Mucosa of stomach (tissue), 1 donor: ENCODE data around the gene CBX8.
A peak's percentile ranks its signal among the peaks of the same experiment; 100 is the strongest.

Experiments used
- H3K27me3 ChIP-seq: one replicate; pipeline ENCODE4 v1.7.0; 2013; ENCODE audit warnings: mild to moderate bottlenecking, low read length; ENCODE audit not compliant: control insufficient read depth, insufficient read depth
- H3K36me3 ChIP-seq: one replicate; pipeline ENCODE4 v1.7.0; 2013; ENCODE audit warnings: low read length; ENCODE audit not compliant: control insufficient read depth, insufficient read depth
- H3K4me1 ChIP-seq: one replicate; pipeline ENCODE4 v1.7.0; 2013; ENCODE audit warnings: mild to moderate bottlenecking, low read length; ENCODE audit not compliant: control insufficient read depth, insufficient read depth
- H3K4me3 ChIP-seq: one replicate; pipeline ENCODE4 v1.7.0; 2013; ENCODE audit warnings: low read length
- H3K9ac ChIP-seq: one replicate; pipeline ENCODE4 v1.7.0; 2013; ENCODE audit warnings: mild to moderate bottlenecking, low read length, moderate library complexity
- H3K9me3 ChIP-seq: one replicate; pipeline ENCODE4 v1.7.0; 2013; ENCODE audit warnings: mild to moderate bottlenecking, low read length, moderate library complexity; ENCODE audit not compliant: control insufficient read depth
- donor health status: Pancreatic carcinoma.

Gene CBX8

DNA sequence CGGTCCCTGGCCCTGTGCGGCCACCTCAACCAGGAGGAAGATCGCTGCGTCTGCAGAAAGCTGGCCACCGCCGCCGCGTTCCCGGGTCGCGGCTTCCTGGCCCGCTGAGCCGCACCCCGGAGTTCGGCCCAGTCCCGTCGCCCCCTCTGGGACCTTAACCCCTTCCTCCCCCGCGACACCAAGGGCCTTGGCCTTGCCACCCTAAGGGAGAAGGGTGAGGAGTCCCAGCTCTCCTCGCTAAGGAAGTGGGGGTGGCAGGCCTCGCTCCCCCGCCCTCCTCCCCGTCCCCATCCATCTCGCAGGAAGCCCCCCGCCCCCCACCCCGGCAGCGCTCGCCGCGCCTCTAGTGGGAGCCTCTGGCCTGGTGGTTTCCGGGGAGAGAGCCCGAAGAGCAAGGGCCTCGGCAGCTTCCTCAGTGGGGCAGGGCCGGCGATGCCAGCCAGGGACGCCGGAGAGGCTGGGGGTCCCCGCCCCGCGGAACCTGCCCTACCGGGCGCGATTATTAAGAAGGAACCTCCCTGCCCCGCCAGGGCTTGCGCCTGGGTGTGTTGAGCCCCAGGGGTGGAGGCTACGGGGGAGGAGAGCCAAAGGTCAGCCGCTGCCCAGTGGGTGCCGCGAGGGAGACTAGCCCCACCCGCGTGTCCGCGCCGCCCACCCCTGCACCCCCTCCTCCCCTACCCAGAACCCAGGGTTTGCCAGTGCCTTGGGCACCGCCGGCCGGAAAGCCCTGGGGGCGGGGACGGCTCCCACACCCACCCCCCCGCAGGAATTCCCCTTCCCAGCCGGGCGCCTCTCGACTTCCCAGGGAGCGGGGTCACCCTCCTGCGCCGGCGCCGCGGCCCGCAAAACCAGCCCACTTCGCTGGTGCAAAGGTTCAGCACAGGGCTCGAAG, 35.6 kb upstream of the CBX8 start:
- H3K4me3 ChIP-seq, result no peak overlapping the region
- peak overlapping the region; percentile 93 for H3K9ac ChIP-seq
- no peaks in the 10 kb centered on the region for H3K36me3 ChIP-seq
- no peaks in the 10 kb centered on the region for H3K9me3 ChIP-seq
- H3K27me3 ChIP-seq, result no peaks in the 10 kb centered on the region
- peaks cover 74% of the 10 kb centered on the region for H3K4me1 ChIP-seq

GRCh38 chr17:79831265-79832217, 34.7 kb upstream of the CBX8 start:
- H3K36me3 ChIP-seq, result no peaks in the 10 kb centered on the region
- H3K4me3 ChIP-seq, result peak overlapping the region; percentile 7
- no peaks in the 10 kb centered on the region for H3K9me3 ChIP-seq
- peak overlapping the region; percentile 93 for H3K9ac ChIP-seq
- no peaks in the 10 kb centered on the region for H3K27me3 ChIP-seq
- H3K4me1 ChIP-seq, result peaks cover 65% of the 10 kb centered on the region

GRCh38 chr17:79830763-79831264, 33.9 kb upstream of the CBX8 start:
- no peaks in the 10 kb centered on the region for H3K36me3 ChIP-seq
- no peak overlapping the region for H3K9ac ChIP-seq
- no peaks in the 10 kb centered on the region for H3K9me3 ChIP-seq
- H3K4me3 ChIP-seq, result peak overlapping the region; percentile 7
- no peaks in the 10 kb centered on the region for H3K27me3 ChIP-seq
- peaks cover 57% of the 10 kb centered on the region for H3K4me1 ChIP-seq

GRCh38 chr17:79830303-79830702, 33.4 kb upstream of the CBX8 start:
- H3K4me3 ChIP-seq, result no peak overlapping the region
- no peaks in the 10 kb centered on the region for H3K9me3 ChIP-seq
- peaks cover 52% of the 10 kb centered on the region for H3K4me1 ChIP-seq
- H3K36me3 ChIP-seq, result no peaks in the 10 kb centered on the region
- no peaks in the 10 kb centered on the region for H3K27me3 ChIP-seq
- no peak overlapping the region for H3K9ac ChIP-seq

GRCh38 chr17:79829457-79829856, 32.6 kb upstream of the CBX8 start:
- Histone ChIP-seq H3K4me1 (peaks cover 47% of the 10 kb centered on the region), H3K9ac (no peak overlapping the region), H3K4me3 (no peak overlapping the region)

DNA sequence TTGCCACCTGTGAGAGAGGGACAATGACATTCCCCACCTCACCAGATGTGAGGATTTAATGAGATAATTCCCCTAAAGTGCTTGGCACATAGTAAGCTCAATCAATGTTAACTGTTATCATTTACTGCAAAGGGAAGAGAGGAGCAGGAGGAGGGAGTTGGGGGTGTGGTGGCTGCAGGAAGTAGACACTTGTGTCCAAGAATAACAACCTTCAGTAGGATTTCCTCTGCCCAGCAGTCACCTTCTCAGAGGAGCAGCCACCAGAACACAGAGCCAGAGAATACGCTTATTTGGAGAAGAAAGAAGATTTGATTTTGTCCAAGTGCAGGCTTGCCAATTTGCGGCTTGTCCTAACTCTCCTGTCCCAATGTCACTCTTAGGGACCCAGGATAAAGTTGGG, 32.1 kb upstream of the CBX8 start:
- Histone ChIP-seq H3K4me1 (peaks cover 47% of the 10 kb centered on the region), H3K36me3 (no peaks in the 10 kb centered on the region), H3K9me3 (no peaks in the 10 kb centered on the region), H3K27me3 (no peaks in the 10 kb centered on the region), H3K4me3 (no peak overlapping the region), H3K9ac (no peak overlapping the region)

More at GRCh38 chr17:79829457-79829856, 32.6 kb upstream of the CBX8 start:
- no peaks in the 10 kb centered on the region for H3K36me3 ChIP-seq
- no peaks in the 10 kb centered on the region for H3K9me3 ChIP-seq
- no peaks in the 10 kb centered on the region for H3K27me3 ChIP-seq

DNA sequence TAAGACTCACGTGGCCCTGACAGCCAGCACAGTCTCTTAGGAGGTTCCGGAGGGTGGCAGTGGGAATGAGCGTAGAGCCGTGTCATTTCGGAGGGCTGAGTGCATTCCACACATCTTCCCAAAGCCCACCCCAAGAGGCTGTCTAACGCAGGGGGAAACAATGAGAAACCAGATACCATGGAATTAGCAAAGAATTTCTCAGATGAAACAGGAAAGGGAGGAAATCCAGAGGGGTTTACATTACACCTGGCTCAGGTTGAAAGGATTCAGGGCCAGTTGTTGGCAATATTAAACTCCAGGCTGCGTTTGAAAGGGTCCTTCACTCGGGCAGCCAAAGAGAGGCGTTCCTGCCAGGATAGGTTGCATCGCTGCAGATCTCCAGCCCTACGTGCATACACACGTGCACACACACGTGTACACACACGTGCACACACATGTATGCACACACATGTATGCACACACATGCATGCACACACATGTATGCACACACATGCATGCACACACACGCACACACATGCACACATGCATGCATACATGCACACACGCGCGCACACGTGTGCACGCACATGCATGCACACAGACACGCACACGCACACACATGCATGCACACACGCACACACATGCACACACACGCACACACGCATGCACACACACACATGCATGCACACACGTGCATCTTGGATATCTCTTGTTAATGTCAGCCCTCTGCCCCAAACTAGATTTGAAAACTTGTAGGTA, 30.1 kb upstream of the CBX8 start:
- no peaks in the 10 kb centered on the region for H3K36me3 ChIP-seq
- no peaks in the 10 kb centered on the region for H3K9me3 ChIP-seq
- H3K9ac ChIP-seq, result no peak overlapping the region
- no peak overlapping the region for H3K4me3 ChIP-seq
- H3K27me3 ChIP-seq, result no peaks in the 10 kb centered on the region
- H3K4me1 ChIP-seq, result peaks cover 36% of the 10 kb centered on the region

GRCh38 chr17:79826204-79826680, 29.4 kb upstream of the CBX8 start:
- Histone ChIP-seq H3K27me3 (no peaks in the 10 kb centered on the region), H3K4me3 (no peak overlapping the region), H3K4me1 (peaks cover 36% of the 10 kb centered on the region), H3K36me3 (no peaks in the 10 kb centered on the region), H3K9ac (no peak overlapping the region), H3K9me3 (no peaks in the 10 kb centered on the region)

DNA sequence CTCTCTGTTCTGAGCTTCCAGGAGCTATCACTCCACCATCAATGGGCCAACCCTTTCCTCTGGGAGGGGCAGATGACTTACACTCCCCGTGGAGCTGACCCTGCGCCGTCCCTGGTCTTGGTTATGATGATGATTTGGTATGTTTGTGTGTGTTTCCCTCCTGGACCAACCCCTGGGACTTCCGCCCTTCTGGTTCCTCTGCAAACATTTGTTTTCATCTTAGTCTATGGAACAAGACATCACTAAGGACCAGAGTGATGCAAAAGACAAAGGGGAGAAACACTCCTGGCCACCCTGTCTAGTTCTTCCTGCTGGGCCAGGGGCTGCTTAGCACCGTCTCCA, 28.7 kb upstream of the CBX8 start:
- Histone ChIP-seq H3K4me1 (peaks cover 30% of the 10 kb centered on the region), H3K9me3 (no peaks in the 10 kb centered on the region), H3K27me3 (no peaks in the 10 kb centered on the region), H3K9ac (no peak overlapping the region), H3K4me3 (no peak overlapping the region), H3K36me3 (no peaks in the 10 kb centered on the region)

DNA sequence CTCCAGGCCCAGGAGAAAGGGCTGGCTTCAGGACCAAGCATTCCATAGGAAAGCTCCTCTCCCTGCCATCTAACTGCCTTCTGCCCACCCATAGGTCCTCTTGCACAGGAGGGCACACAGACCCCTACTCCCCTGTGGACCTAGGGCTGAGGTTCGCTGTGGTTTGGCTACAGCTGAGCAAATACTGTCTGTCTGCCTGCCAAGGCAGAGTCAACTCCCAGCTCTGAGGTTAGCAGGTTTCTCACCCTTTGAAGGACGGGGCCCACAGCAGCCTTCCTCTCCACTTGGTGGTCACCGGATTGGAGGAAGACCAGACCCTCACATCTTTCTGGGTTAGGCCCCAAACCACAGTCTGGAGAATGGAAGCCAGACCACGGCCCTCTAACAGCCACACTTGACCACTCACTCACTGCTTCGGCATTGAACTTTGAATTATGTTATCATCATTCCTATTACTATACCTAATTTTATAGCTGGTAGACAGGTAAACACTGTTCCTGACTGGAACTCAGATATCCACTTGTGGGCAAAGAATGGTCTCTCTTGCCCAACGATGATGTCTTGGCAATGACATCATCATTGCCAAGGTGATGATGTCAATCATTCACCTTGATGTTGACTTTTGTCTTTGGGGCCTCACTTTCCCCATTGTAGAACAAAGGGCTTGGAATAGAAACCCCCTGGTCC, 28.2 kb upstream of the CBX8 start:
- Histone ChIP-seq H3K36me3 (no peaks in the 10 kb centered on the region), H3K4me3 (no peak overlapping the region), H3K9me3 (no peaks in the 10 kb centered on the region), H3K9ac (no peak overlapping the region), H3K27me3 (no peaks in the 10 kb centered on the region), H3K4me1 (peaks cover 25% of the 10 kb centered on the region)

DNA sequence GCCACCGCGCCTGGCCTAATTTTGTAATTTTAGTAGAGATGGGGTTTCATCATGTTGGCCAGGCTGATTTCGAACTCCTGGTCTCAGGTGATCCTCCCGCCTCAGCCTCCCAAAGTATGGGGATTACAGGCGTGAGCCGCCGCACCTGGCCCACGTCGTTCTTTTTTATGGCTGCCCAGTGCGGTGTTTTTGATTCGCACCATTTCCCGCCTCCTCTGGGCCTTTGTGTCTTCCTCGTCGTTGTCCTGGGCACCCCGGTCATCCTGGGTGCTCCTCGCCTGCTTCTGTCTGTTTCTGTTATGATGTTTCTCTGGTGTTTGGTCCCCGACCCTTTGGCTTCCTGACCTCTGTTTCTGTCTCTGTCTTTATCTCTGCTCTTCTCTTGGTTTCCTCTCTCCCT, 27.4 kb upstream of the CBX8 start:
- Histone ChIP-seq H3K4me1 (peaks cover 17% of the 10 kb centered on the region), H3K27me3 (no peaks in the 10 kb centered on the region), H3K4me3 (no peak overlapping the region), H3K9ac (no peak overlapping the region), H3K9me3 (no peaks in the 10 kb centered on the region), H3K36me3 (no peaks in the 10 kb centered on the region)
